ENCODE results near the gene COTL1.

DNA sequence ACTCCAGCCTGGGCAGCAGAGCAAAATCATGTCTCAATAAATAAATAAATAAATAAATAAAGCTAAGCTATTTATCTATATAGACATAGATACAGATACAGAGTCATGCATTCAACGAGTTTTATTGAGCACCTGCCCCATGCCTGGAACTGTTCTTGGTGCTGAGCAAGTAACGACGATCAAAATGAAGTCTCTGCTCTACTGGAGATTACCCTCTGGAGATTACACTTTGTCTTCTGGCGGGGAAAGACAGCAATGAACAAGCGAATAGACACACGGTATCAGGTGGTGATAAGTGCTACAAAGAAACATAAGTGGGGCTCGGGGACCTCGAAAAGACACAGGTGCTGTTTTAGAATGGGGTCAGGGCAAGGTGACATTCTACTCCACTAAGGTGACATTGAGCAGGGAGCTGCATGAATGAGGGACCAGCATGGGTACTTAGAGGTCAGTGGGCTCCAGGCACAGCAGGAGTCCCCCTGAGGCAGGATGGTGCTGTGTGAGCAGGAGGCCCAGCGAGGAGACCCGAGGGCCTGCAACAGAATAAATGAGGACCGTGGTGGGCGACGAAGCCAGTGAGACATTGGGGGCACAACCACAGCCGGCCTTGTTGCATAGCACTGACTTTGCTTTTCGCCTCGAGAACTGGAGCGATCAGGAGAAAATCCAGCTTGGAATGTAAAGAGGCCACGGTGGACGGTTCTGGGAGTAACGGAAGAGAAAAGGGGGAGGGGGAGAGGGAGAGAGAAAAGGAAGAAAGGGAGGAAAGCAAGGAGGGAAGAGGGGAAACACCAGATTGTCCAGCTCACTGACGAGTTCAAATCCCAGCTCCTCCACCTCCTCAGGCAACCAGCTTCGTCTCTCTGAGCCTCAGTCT lies 71.0 kb downstream of the COTL1 start:
- TF ChIP-seq, protein P1, sequence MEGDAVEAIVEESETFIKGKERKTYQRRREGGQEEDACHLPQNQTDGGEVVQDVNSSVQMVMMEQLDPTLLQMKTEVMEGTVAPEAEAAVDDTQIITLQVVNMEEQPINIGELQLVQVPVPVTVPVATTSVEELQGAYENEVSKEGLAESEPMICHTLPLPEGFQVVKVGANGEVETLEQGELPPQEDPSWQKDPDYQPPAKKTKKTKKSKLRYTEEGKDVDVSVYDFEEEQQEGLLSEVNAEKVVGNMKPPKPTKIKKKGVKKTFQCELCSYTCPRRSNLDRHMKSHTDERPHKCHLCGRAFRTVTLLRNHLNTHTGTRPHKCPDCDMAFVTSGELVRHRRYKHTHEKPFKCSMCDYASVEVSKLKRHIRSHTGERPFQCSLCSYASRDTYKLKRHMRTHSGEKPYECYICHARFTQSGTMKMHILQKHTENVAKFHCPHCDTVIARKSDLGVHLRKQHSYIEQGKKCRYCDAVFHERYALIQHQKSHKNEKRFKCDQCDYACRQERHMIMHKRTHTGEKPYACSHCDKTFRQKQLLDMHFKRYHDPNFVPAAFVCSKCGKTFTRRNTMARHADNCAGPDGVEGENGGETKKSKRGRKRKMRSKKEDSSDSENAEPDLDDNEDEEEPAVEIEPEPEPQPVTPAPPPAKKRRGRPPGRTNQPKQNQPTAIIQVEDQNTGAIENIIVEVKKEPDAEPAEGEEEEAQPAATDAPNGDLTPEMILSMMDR (IDR thresholded peaks at IDR 0.05): no peak
- TF ChIP-seq POLR2A (IDR thresholded peaks at IDR 0.05): no peak
